Thyroid gland (tissue), 4 donors: ENCODE results near the gene MAPKBP1. TPM values are rescaled to one million over a fixed set of nuclear protein-coding genes. Genes with fewer than 3 reads are reported as not detected.

Experiments
- DNase-seq, 2 donors: peaks; one replicate each; pipeline ENCODE4 v3.0.0-alpha.2; 2019
- H3K27ac ChIP-seq, 3 donors: fragments of 200-600 bp; sonication (generic); 1 replicate in 2 of 3; 2 replicates in 1 of 3; pipeline ENCODE4 v1.5.1; 2016 to 2019; ENCODE audit warnings: mild to moderate bottlenecking in 1 of 3, moderate library complexity in 1 of 3
- H3K27me3 ChIP-seq: fragments of 200-600 bp; sonication (generic); one replicate; pipeline ENCODE4 v1.5.1; 2019
- H3K36me3 ChIP-seq, 2 donors: fragments of 200-600 bp; sonication (generic); one replicate each; pipeline ENCODE4 v1.5.1; 2016 to 2019
- H3K4me1 ChIP-seq, 2 donors: fragments of 200-600 bp; sonication (generic); one replicate each; pipeline ENCODE4 v1.5.1; 2017 to 2019
- H3K4me3 ChIP-seq, 3 donors: fragments of 200-600 bp; sonication (generic); replicated peaks in 1 of 3; 1 replicate in 2 of 3; 2 replicates in 1 of 3; pipeline ENCODE4 v1.5.1; 2016; ENCODE audit warnings: mild to moderate bottlenecking in 1 of 3
- H3K9me3 ChIP-seq: fragments of 200-600 bp; sonication (generic); one replicate; pipeline ENCODE4 v1.5.1; 2017
- POLR2A ChIP-seq, 2 donors: fragments of 450-650 bp; IDR thresholded peaks; one replicate each; pipeline ENCODE4 v1.6.1; 2017; ENCODE audit warnings: antibody characterized with exemption in 2 of 2, mild to moderate bottlenecking in 2 of 2, moderate library complexity in 1 of 2
- WGBS, 2 donors: methylation state at CpG; one replicate each; pipeline ENCODE4 v1.1.5; 2017; 5-methylcytosine and 5-hydroxymethylcytosine counted together
- intact Hi-C: fragments of 100-400 bp; cut with DNase I; formaldehyde crosslinking; loops from one replicate; pipeline ENCODE4 v1.15.1; 2023
- total RNA-seq, 4 donors: library from RNA; depleted of rRNA; stranded (reverse); fragments of >200 nt; gene quantifications; one replicate each; pipeline ENCODE4 v1.2.3, GENCODE V29; 2016
- TF ChIP-seq, protein P1 (sequence below), 6 experiments: fragments of 200-600 bp in 3 of 6; fragments of 450-650 bp in 3 of 6; sonication (generic) in 3 of 6; IDR thresholded peaks; one replicate each; pipeline ENCODE4 v1.5.1; 2016 to 2019; ENCODE audit warnings: antibody characterized with exemption in 6 of 6, mild to moderate bottlenecking in 2 of 6, inconsistent platforms in 1 of 6, moderate library complexity in 1 of 6

Gene MAPKBP1
- total RNA-seq, 4 donors from 2014 or later, result 25.4 to 40.5 (median 33.6) TPM

DNA sequence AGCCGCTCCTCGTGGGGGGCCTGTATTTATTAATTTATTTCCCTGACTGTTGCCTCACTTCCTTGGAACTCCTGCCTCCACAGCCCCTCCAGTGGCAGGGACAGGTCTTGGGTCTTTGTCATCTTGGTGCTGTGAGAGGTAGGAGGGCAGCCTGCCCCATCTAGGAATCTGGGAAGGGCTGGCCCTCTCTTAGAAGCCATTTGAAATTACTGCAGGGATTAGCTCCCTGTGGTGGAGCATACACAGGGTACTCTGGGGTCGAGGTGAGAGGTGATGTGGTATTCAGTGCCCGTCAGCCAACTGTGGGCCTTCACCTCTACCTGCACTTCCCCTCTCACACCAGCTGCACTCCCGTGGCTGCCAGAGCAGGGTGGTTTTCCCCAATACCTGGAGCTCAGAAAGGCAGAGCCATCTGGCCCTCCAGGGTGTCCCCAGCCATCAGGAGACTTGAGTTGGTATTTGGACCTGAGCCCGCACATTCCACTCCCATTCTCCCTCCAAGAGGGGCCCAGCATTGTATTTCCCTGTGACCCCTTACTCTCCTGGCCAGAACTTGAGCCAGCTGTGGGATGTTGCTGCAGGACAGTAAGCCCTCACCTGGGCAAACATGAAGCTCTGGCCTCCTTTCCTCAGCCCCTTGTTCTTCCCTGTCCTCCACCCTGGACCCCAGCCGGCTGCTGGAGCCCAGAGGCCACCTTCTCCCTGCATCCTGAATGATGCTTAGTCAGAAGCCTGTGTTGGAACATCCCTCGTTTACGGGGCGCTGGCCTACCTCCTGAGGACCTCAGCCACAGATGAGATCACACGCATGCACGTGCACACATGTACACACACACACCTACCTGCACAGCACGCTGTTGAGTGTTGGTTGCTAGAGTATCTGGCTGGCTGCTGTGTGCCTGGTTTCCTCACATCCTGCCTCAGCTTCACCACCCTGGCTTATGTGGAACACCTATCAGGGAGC lies 51.6 kb downstream of the MAPKBP1 start:
- TF ChIP-seq, protein P1, sequence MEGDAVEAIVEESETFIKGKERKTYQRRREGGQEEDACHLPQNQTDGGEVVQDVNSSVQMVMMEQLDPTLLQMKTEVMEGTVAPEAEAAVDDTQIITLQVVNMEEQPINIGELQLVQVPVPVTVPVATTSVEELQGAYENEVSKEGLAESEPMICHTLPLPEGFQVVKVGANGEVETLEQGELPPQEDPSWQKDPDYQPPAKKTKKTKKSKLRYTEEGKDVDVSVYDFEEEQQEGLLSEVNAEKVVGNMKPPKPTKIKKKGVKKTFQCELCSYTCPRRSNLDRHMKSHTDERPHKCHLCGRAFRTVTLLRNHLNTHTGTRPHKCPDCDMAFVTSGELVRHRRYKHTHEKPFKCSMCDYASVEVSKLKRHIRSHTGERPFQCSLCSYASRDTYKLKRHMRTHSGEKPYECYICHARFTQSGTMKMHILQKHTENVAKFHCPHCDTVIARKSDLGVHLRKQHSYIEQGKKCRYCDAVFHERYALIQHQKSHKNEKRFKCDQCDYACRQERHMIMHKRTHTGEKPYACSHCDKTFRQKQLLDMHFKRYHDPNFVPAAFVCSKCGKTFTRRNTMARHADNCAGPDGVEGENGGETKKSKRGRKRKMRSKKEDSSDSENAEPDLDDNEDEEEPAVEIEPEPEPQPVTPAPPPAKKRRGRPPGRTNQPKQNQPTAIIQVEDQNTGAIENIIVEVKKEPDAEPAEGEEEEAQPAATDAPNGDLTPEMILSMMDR (IDR thresholded peaks at IDR 0.05), result peak in 1 of 6 experiments; percentile 20
- no peak for TF ChIP-seq POLR2A (IDR thresholded peaks at IDR 0.05)
- 73 to 83% methylated on average over 13 of the region's 13 CpGs for WGBS, 2 donors
- intact Hi-C loops, result no loop called here
- peaks cover 19 to 32% of the 10 kb centered on the region in 2 donors for H3K36me3 ChIP-seq
- H3K27ac ChIP-seq, result no peak overlapping the region
- peak; percentile 48 to 72 for DNase-seq
- H3K4me3 ChIP-seq, result no peak overlapping the region
- H3K27me3 ChIP-seq, result no peaks in the 10 kb centered on the region
- H3K4me1 ChIP-seq, result peaks cover 11 to 20% of the 10 kb centered on the region in 2 donors
- H3K9me3 ChIP-seq, result no peaks in the 10 kb centered on the region

DNA sequence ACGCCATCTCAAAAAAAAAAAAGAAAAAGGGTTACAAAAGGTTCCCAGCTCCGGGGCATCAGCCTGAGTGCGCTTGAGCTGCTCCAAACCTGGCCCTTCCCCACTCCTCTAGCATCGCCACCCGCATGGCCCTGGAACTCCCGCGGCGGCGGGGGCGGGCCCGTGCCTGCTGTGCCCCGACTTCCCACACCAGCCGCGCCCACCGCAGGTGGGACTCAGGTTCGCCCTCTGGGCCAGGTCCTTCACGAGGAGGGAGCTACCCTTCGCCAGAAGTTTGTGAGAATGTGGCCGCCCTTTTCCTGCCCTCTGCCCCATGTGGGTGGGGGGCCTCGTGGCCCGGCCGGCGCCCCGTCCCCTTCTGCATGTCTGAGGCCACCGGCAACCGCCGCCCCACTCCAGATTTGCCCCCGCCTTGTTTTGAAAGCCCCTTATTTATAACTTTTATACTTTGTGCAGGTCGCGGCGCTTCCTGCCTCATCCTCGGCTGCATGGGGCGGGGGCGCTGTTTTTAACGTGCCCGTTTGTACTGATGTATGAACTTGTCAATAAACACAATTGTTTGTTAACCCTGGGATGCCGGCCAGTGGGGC lies 53.1 kb downstream of the MAPKBP1 start:
- WGBS, 2 donors, result 7 to 11% methylated on average over 27 of the region's 37 CpGs
- Histone ChIP-seq H3K4me3 (peak overlapping the region in 2 of 3 donors; percentile 16 to 79), H3K4me1 (peaks cover 15 to 25% of the 10 kb centered on the region in 2 donors), H3K27ac (no peak overlapping the region), H3K36me3 (peaks cover 4 to 20% of the 10 kb centered on the region in 2 donors), H3K27me3 (no peaks in the 10 kb centered on the region), H3K9me3 (no peaks in the 10 kb centered on the region)
- TF ChIP-seq, protein P1 (IDR thresholded peaks at IDR 0.05), result no peak
- no peak for TF ChIP-seq POLR2A (IDR thresholded peaks at IDR 0.05)
- peak; percentile 42 to 57 for DNase-seq
- intact Hi-C loops, result no loop called here

DNA sequence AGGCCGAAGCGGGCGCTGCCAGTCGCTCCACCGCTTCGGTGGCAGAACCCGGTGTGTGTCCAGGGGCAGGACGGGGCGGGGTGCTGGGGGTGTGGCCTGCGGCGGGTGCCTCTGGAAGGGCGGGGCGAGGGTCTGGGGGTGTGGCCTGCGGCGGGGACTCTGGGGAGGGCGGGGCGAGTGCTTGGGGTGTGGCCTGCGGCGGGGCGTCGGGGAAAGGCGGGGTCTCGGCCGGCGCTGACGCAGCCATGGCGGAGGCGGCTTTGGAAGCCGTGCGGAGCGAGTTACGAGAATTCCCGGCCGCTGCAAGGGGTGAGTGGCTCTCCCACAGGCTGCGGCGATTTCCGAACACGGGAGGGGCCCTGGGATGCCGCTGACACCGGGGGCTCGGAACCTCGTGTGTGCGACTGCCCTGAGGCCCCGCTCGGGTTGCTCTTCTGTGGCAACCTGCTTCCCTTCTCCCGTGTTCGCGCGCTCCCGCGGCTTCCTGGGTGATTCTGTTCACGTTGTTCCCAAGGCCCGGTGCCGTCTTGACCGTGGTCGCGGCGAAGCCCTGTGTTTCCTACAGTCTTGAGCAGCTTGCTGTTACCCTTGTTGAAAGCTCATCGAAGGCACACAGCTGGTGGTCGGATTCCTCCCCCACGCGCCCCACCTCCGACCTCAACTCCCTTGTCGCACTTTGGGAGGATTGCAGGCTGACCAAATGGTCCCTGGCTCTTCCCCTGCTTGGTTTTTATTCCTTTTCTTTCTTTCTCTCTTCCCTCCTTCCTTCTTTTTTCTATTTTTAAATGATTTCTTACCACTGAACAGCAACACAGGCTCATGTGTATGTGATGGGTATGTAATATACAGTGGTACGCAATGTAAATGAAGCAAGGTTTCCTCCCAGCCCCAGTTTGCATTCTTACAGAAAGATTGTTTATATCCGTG lies 53.9 kb downstream of the MAPKBP1 start, which contains the start of gene JMJD7:
Gene JMJD7 (plus strand): TSS at position 213 of the 927 bp plus-strand sequence. CDS start 33 bp downstream, at position 246.
- H3K4me3 ChIP-seq, result peak within 1 kb of the TSS; percentile 31 to 79 (median 70)
- WGBS, 2 donors, result 0 to 1% methylated on average over 35 to 37 of the region's 66 CpGs
- TF ChIP-seq, protein P1 (IDR thresholded peaks at IDR 0.05), result no peak
- TF ChIP-seq POLR2A (IDR thresholded peaks at IDR 0.05), result peak; percentile 51 to 88
- H3K9me3 ChIP-seq, result no peaks in the 10 kb centered on the region
- H3K36me3 ChIP-seq, result peaks cover 0 to 12% of the 10 kb centered on the region in 2 donors
- H3K4me1 ChIP-seq, result peaks cover 22 to 33% of the 10 kb centered on the region in 2 donors
- DNase-seq, result peak; percentile 94 to 96
- H3K27me3 ChIP-seq, result no peaks in the 10 kb centered on the region
- intact Hi-C loops, result no loop called here
- peak within 1 kb of the TSS; percentile 31 to 82 (median 63) for H3K27ac ChIP-seq

DNA sequence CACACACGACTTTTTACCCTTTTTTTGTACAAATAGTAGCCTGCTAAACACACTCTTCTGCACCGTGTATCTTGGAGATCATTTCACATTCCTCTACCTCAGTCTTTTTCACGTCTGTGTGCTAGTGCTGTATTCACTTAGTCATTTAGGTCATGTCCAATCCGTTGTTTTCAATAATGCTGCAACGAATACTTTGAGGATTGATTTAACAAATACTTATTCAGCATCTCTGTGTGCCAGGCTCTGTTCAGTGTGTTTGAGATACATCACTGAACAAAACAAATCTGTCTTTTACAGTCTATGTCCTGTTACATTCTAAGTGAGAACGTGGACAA lies 54.5 kb downstream of the MAPKBP1 start:
- no peaks in the 10 kb centered on the region for H3K27me3 ChIP-seq
- H3K27ac ChIP-seq, result peak overlapping the region in 1 of 3 donors; percentile 82
- intact Hi-C loops, result no loop called here
- H3K9me3 ChIP-seq, result no peaks in the 10 kb centered on the region
- no peak for DNase-seq
- no peak for TF ChIP-seq POLR2A (IDR thresholded peaks at IDR 0.05)
- TF ChIP-seq, protein P1 (IDR thresholded peaks at IDR 0.05), result no peak
- peaks cover 0 to 6% of the 10 kb centered on the region in 2 donors for H3K36me3 ChIP-seq
- WGBS, 2 donors, result 11 to 13% methylated on average over 6 of the region's 6 CpGs
- peak overlapping the region in 1 of 3 donors; percentile 79 for H3K4me3 ChIP-seq
- peaks cover 22 to 33% of the 10 kb centered on the region in 2 donors for H3K4me1 ChIP-seq
